Hepatic stellate cell (primary cell): ENCODE results near the gene PSMD1.

ENCODE experiments used
- DNase-seq: peaks from one replicate; pipeline ENCODE4 v3.0.0; 2011; ENCODE audit warnings: low spot score

PSMD1 gene

GRCh38 chr2:231036131-231036530, 20.5 kb upstream of the PSMD1 start:
- DNase-seq, result no peak

- no peak for DNase-seq
Measured at GRCh38 chr2:231036578-231037106, 20.0 kb upstream of the PSMD1 start.

DNA sequence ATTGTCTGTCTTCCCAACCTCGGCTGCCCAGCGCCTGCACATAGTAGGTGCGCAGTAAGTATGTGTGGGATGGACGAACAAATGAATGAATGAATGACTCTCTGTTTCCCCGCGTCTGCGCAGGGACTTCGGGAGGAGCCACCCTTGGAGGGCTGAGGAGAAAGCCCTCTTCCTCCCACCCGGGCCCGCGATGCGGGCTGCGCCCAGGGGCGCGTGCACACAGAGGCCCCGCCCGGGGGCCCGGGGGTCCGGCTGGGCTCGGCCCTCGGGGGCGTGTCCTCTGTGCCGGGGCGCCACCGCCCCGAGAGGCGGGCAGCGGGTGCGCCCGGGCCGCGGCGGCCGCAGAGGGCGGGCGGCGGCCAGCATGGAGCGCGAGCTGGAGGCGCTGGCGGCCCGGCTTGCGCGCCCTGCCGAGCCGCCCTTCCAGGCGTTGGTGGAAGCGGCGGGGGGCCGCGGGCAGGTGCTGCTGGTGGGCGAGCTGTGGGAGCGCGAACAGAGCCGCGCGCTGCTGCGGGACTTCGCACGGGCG, 19.4 kb upstream of the PSMD1 start, which contains the start of gene C2orf72:
C2orf72 (plus strand) TSS at position 322 of the 529 bp plus-strand sequence; CDS start at position 365, 43 bp downstream.
- no peak for DNase-seq

GRCh38 chr2:231037731-231038482, 18.8 kb upstream of the PSMD1 start:
- DNase-seq, result no peak

GRCh38 chr2:231038483-231039293, 18.0 kb upstream of the PSMD1 start:
- no peak for DNase-seq

GRCh38 chr2:231039294-231039664, 17.4 kb upstream of the PSMD1 start:
- no peak for DNase-seq

GRCh38 chr2:231039821-231040364, 16.8 kb upstream of the PSMD1 start:
- no peak for DNase-seq

- DNase-seq, result no peak
Measured at GRCh38 chr2:231041061-231041689, 15.5 kb upstream of the PSMD1 start.

GRCh38 chr2:231043796-231044195, 12.9 kb upstream of the PSMD1 start:
- no peak for DNase-seq

GRCh38 chr2:231046916-231047273, 9.8 kb upstream of the PSMD1 start:
- DNase-seq, result no peak

DNA sequence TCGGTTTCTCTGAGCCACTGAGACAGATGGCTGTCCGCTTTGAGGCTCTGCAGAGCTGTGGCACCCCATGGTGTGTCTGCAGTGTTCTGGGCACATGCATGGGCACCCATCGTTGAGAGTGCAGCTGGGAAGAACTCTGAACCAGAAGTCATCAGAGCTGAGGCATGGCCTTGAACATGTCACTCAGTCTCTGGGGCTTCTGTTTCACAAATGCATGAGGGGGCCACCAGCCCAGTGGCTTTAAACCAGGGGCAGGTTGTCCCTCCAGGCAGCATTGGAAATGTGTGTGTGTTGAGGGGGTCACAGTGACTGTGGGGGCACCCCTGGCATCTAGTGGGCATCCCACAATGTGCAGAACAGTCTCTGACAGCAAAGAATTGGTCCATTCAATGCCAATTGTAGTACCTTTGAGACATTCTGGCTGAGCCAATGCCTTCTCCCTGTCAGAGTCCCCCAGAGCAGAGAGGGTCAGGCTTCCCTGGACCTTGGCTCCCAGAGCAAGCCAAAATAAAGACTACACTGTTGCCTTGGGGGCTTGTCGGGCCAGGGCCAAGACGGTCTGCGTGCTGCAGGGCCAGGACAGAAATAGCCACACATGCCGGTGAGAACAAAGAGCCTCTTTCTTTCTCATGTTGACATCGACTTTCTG, 9.3 kb upstream of the PSMD1 start:
- DNase-seq, result no peak

DNA sequence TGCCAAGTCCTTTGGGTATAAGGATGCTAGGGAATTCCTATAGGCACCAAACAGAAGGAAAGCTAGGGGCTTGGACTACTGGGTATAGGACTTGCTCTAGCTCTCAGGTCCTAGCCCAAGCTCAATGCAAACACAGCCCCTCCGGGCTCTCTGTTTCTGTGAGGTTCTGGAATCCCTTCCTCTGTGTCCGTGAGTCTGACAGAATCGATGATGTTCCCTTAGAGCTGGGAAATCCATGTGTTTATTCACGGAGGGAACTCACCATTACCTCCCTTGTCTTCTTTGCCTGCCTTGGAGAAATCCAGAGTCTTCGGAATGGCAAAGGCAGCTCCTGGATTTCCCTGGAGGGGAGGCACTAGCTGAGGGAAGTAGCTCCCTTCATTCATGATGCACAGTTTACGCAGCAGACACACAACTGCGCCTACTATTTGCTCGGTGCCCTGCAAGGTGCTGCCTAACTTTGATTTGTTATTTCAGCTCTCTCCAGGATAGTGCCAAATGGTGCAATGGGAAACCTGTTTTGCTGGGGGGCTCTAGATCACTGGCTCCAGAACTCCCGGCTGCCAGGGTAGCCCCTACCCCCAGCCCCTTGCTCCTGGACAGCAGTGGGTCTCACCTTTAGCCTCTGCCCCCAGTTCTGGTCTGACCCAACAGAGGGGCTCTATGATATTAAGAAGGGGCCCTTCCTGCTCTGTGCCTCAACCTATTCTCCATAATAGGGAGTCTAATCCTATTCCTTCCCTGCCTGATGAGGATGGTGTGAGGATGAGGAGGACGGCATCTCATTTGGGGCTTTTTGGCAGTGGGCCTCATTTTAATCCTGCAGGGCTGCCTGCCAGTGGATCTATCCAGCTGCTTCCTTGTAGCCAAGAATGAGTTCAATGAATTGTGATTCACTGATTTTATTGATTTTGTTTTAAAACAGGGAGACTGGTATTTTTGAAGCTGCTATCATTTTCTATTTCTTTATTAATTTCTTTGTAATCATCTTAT, 8.4 kb upstream of the PSMD1 start:
- DNase-seq, result no peak

DNA sequence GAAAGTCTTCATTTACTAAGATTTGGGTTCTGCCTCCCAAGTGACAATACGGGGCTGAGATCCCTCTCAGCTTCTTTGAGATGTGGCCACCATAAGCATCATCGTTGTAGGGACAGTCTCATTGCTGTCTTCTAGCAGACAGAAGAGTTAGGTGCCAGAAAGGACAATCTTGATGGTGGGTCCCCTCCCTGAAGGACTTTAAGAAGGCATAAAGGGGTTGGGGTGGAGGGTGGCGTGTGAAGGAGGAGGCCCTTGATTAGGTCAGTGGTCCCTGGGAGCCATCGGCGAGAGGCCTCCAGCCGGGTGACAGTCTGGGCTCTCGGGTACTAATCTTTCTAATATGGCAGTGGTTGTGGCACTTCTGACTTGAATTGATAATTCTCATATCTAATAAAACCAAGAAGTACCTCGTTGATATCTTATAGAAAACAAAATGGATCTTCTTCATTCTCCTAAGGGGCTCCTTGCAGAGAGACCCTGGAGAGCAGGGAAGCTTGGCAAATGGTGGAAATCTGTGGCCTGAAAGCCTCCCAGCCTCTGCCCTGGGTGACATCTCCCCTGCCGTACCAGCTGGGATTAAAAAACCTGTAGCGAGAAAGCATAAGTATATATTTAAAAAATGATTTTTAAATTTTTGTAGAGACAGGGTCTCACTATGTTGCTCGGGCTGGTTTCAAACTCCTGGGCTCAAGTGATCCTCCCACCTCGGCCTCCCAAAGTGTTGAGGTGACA, 7.2 kb upstream of the PSMD1 start:
- no peak for DNase-seq

GRCh38 chr2:231050018-231050901, 6.4 kb upstream of the PSMD1 start:
- no peak for DNase-seq

GRCh38 chr2:231051116-231051515, 5.6 kb upstream of the PSMD1 start:
- no peak for DNase-seq

DNA sequence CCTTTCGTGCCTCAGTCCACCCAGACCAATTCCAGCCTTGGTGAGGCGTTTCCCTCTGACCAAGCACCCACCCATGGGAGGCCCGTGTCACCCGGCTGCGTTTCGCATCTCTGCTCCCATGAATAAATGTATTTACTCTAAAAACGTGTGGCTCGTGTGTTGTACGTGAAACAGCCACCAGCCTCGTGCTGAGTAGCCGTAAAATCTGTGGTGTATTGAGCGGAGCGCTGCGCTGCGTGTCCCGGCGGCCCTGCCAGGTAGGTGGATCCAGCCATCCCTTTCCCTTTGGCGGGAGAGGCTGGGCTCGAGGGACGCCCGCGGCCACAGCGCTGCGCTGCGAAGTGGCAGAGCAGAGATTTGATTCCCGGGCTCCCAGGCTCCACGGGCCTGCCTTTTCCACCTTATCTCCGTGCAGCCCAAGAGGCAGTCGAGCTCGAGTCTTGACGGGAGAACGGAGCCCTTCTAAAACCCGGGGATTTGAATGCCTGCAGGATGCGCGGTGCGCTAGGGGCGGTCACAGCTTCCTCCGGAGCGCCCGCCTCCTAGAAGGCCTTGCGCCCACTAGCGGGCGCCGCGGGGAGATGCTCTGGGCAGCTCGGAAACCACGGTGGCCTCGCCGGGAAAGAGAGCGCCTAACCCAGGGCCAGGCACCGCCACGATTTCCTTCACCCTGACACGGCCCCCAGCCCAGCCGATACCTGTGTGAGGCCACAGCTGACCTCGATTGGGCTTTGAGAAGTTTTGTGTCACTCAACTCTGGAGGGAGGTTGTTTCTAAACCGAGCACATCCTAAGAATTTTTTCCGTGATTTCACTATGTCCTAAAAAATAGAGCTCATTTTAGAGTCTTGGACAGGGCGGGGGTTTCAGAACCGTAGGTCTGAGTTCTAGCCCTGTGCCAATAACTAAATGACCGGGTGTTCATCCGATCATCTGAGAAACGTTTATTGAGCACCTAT, 3.9 kb upstream of the PSMD1 start:
- peak; percentile 87 for DNase-seq

DNA sequence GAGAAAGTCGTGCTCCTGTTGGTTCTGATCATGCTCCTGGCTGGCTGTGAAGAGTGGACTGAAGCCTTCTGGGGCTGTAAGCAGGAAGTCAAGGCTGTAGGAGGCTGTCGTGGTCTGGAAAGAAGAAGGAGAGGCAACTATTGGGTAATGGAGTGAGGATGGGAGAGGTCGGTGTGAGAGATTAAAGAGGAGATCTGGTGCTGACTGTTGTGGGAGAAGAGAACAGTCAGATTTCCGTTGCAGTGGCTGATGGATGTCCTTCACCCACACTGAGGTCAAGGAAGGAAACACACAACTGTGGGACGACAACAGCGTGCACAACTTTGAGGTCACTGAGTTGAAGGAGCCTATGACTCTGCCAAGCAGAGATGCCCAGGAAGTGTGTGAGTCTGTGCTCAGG, 2.8 kb upstream of the PSMD1 start:
- DNase-seq, result no peak
